ENCODE results near the gene PLD6.

GRCh38 chr17:17179371-17179827, 26.7 kb downstream of the PLD6 start:
- TF ChIP-seq, protein P1, sequence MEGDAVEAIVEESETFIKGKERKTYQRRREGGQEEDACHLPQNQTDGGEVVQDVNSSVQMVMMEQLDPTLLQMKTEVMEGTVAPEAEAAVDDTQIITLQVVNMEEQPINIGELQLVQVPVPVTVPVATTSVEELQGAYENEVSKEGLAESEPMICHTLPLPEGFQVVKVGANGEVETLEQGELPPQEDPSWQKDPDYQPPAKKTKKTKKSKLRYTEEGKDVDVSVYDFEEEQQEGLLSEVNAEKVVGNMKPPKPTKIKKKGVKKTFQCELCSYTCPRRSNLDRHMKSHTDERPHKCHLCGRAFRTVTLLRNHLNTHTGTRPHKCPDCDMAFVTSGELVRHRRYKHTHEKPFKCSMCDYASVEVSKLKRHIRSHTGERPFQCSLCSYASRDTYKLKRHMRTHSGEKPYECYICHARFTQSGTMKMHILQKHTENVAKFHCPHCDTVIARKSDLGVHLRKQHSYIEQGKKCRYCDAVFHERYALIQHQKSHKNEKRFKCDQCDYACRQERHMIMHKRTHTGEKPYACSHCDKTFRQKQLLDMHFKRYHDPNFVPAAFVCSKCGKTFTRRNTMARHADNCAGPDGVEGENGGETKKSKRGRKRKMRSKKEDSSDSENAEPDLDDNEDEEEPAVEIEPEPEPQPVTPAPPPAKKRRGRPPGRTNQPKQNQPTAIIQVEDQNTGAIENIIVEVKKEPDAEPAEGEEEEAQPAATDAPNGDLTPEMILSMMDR (IDR thresholded peaks at IDR 0.05; ENCODE audit: low read depth, low read length, poor library complexity, severe bottlenecking), result no peak
- no peak for TF ChIP-seq EZH2phosphoT487 (IDR thresholded peaks at IDR 0.05; ENCODE audit: borderline replicate concordance, low read length)

Data from DOHH2 (cell line).